Retinal pigment epithelial cell (primary cell): ENCODE data around the gene ZNF182.
A peak's percentile ranks its signal among the peaks of the same experiment; 100 is the strongest.
"Not testable (repeated sequence)": the region's sequence is repeated elsewhere in the genome, so short reads cannot be mapped to it uniquely, and the experiment has no call there.

ENCODE experiments used
- DNase-seq: peaks from one replicate; pipeline ENCODE4 v3.0.0-alpha.2; 2010; ENCODE audit warnings: low read depth
- H3K4me3 ChIP-seq: 2 replicates; pipeline ENCODE4 v1.5.1; 2011; ENCODE audit warnings: mild to moderate bottlenecking, low read length, control low read depth, moderate library complexity
- CTCF ChIP-seq: conservative IDR thresholded peaks from 2 replicates; pipeline ENCODE4 v1.5.1; 2011; ENCODE audit warnings: low read depth, low read length, control low read depth, inconsistent platforms

ZNF182 gene

GRCh38 chrX:47976254-47977151 lies 27.3 kb downstream of the ZNF182 start:
- no peak overlapping the region for H3K4me3 ChIP-seq
- no peak for DNase-seq
- TF ChIP-seq CTCF = no peak

GRCh38 chrX:47973235-47973634 lies 30.6 kb downstream of the ZNF182 start:
- no peak for DNase-seq
- no peak overlapping the region for H3K4me3 ChIP-seq
- no peak for TF ChIP-seq CTCF

GRCh38 chrX:47965526-47965925 lies 38.3 kb downstream of the ZNF182 start:
- DNase-seq, H3K4me3 ChIP-seq: not testable (repeated sequence)

GRCh38 chrX:47961830-47962229 lies 42.0 kb downstream of the ZNF182 start:
- not testable (repeated sequence) for DNase-seq, H3K4me3 ChIP-seq

- no peak overlapping the region for H3K4me3 ChIP-seq
- TF ChIP-seq CTCF = no peak
- DNase-seq = no peak
Measured at GRCh38 chrX:47960406-47960805, 43.4 kb downstream of the ZNF182 start.

GRCh38 chrX:47958761-47959342 lies 44.9 kb downstream of the ZNF182 start:
- TF ChIP-seq CTCF = peak; percentile 19
- H3K4me3 ChIP-seq = no peak overlapping the region
- DNase-seq = no peak

GRCh38 chrX:47958206-47958605 lies 45.6 kb downstream of the ZNF182 start:
- DNase-seq, H3K4me3 ChIP-seq: not testable (repeated sequence)

GRCh38 chrX:47956016-47956415 lies 47.8 kb downstream of the ZNF182 start:
- DNase-seq = no peak
- TF ChIP-seq CTCF = no peak
- no peak overlapping the region for H3K4me3 ChIP-seq

GRCh38 chrX:47955295-47955694 lies 48.5 kb downstream of the ZNF182 start:
- DNase-seq = not testable (repeated sequence)

More at GRCh38 chrX:47955295-47955694, 48.5 kb downstream of the ZNF182 start:
- not testable (repeated sequence) for H3K4me3 ChIP-seq
